GM10847 (cell line): ENCODE results near the gene SYMPK.

Experiments used
- POLR2A ChIP-seq: IDR thresholded peaks from 2 replicates; pipeline ENCODE4 v1.6.1; 2011; ENCODE audit not compliant: insufficient read length; ENCODE audit errors: extremely low read depth

The SYMPK gene

GRCh38 chr19:45774765-45775164 lies 88.2 kb downstream of the SYMPK start:
- no peak for TF ChIP-seq POLR2A

GRCh38 chr19:45773384-45773783 lies 89.6 kb downstream of the SYMPK start:
- TF ChIP-seq POLR2A = no peak

GRCh38 chr19:45772912-45773311 lies 90.0 kb downstream of the SYMPK start:
- TF ChIP-seq POLR2A = no peak

GRCh38 chr19:45772130-45772840 lies 90.7 kb downstream of the SYMPK start:
- no peak for TF ChIP-seq POLR2A

GRCh38 chr19:45771311-45771933 lies 91.5 kb downstream of the SYMPK start:
- no peak for TF ChIP-seq POLR2A

- no peak for TF ChIP-seq POLR2A
Observed at GRCh38 chr19:45770192-45771101, 92.5 kb downstream of the SYMPK start.

GRCh38 chr19:45769821-45770191 lies 93.1 kb downstream of the SYMPK start:
- no peak for TF ChIP-seq POLR2A

GRCh38 chr19:45768984-45769782 lies 93.8 kb downstream of the SYMPK start, which contains the start of gene SIX5:
Gene SIX5 (minus strand): TSS chr19:45769252. CDS start chr19:45768844, 408 bp downstream.
- TF ChIP-seq POLR2A = peak; percentile 20

- no peak for TF ChIP-seq POLR2A
Observed at GRCh38 chr19:45768655-45768983, 94.3 kb downstream of the SYMPK start.

GRCh38 chr19:45767881-45768654 lies 94.9 kb downstream of the SYMPK start:
- TF ChIP-seq POLR2A = peak; percentile 22

- TF ChIP-seq POLR2A = no peak
Observed at GRCh38 chr19:45767410-45767880, 95.5 kb downstream of the SYMPK start.

GRCh38 chr19:45766869-45767346 lies 96.0 kb downstream of the SYMPK start:
- no peak for TF ChIP-seq POLR2A

GRCh38 chr19:45766296-45766868 lies 96.6 kb downstream of the SYMPK start:
- no peak for TF ChIP-seq POLR2A

GRCh38 chr19:45765702-45766295 lies 97.1 kb downstream of the SYMPK start:
- TF ChIP-seq POLR2A = no peak
